BJ (cell line): ENCODE measurements around the gene DNAJC8. TPM values are rescaled to one million over a fixed set of nuclear protein-coding genes. Genes with fewer than 3 reads are reported as not detected.
A peak's percentile ranks its signal among the peaks of the same experiment; 100 is the strongest.

Experiments
- CTCF ChIA-PET: fragments of 350-600 bp; formaldehyde crosslinking; extraction: SDS; loops from one replicate; lab custom pipeline; 2021; ENCODE audit warnings: antibody characterized with exemption, inconsistent platforms; lab: Yijun Ruan, JAX
- POLR2A ChIA-PET: fragments of 300-600 bp; sonication (Branson Sonifier 250); formaldehyde crosslinking; extraction: SDS; loops from one replicate; lab custom pipeline; 2021; ENCODE audit warnings: antibody characterized with exemption; lab: Charles Lee
- DNase-seq: peaks from one replicate; pipeline ENCODE4 v3.0.0-alpha.2; 2011; ENCODE audit warnings: low read depth
- H3K27me3 ChIP-seq: 2 replicates; pipeline ENCODE4 v1.6.0; 2011; ENCODE audit warnings: low read length; ENCODE audit not compliant: control insufficient read depth, insufficient read depth
- H3K36me3 ChIP-seq: 2 replicates; pipeline ENCODE4 v1.5.1; 2011; ENCODE audit warnings: low read length; ENCODE audit not compliant: control insufficient read depth, insufficient read depth
- H3K4me3 ChIP-seq: 2 replicates; pipeline ENCODE4 v1.5.1; 2011; ENCODE audit warnings: low read depth, mild to moderate bottlenecking, control low read depth, low read length
- polyA plus RNA-seq: library from polyadenylated mRNA; depleted of rRNA; stranded (reverse); fragments of >200 nt; gene quantifications from 2 replicates; pipeline ENCODE4 v1.2.3, GENCODE V29; 2011
- TF ChIP-seq, protein P1 (sequence below): IDR thresholded peaks from 2 replicates; pipeline ENCODE4 v1.5.1; 2011; ENCODE audit warnings: low read depth, mild to moderate bottlenecking, control low read depth, inconsistent platforms, low read length, moderate library complexity; ENCODE audit not compliant: insufficient read depth

DNAJC8 gene
- polyA plus RNA-seq, 1 experiment = 49.1 TPM

DNA sequence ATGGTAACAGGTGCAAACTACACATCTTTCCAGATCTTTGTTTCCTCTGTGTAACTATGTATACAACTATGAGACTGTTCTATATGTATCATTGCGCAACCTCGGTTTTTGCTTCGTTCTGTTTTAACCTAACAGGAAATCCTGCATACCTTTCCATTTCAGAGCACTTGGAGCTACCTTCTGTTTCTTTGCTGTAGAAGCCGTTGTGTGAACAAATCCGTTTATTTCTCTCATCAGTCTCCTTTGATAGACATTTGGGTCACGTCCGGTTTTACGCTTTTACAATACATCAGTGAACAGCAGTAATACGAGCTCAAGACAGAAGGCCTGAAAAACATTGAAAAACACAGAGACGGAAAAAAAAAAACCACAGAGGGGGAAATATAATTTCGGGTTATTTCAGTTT lies 13.6 kb upstream of the DNAJC8 start:
- POLR2A ChIA-PET = no interaction called here
- Histone ChIP-seq H3K4me3 (peak overlapping the region; percentile 42), H3K36me3 (no peaks in the 10 kb centered on the region), H3K27me3 (no peaks in the 10 kb centered on the region)
- DNase-seq = no peak
- TF ChIP-seq, protein P1, sequence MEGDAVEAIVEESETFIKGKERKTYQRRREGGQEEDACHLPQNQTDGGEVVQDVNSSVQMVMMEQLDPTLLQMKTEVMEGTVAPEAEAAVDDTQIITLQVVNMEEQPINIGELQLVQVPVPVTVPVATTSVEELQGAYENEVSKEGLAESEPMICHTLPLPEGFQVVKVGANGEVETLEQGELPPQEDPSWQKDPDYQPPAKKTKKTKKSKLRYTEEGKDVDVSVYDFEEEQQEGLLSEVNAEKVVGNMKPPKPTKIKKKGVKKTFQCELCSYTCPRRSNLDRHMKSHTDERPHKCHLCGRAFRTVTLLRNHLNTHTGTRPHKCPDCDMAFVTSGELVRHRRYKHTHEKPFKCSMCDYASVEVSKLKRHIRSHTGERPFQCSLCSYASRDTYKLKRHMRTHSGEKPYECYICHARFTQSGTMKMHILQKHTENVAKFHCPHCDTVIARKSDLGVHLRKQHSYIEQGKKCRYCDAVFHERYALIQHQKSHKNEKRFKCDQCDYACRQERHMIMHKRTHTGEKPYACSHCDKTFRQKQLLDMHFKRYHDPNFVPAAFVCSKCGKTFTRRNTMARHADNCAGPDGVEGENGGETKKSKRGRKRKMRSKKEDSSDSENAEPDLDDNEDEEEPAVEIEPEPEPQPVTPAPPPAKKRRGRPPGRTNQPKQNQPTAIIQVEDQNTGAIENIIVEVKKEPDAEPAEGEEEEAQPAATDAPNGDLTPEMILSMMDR = no peak
- CTCF ChIA-PET = no interaction called here

DNA sequence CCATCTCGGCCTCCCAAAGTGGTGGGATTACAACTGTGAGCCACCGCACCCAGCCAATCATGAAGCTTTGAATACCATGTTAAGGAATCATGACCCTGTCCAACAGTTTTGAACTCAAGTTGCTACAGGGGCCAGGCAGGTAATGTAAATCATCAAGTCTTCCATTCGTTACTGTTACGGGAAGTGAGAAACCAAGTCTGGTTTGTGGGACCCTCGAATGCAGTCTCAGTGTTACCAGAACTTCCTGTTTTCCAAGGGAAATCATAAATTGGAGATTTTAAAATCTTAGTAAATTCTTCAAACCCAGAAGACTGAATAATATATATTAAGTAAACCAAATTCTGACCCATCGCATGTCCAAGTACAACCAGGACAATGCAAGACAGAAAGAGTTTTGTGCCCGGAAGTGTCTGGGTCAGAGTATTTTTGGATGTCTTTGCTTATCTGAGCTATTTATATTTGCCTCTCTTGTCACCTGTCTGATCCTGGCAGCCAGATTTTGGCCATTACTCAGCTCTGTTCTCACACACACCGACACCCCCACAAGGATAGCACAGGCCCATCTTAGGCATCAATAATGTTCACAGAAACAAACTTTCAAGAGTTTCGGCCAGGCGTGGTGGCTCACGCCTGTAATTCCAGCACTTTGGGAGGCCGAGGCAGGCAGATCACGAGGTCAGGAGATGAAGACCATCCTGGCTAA lies 11.9 kb upstream of the DNAJC8 start:
- TF ChIP-seq, protein P1 = no peak
- Histone ChIP-seq H3K27me3 (no peaks in the 10 kb centered on the region), H3K4me3 (no peak overlapping the region), H3K36me3 (no peaks in the 10 kb centered on the region)
- CTCF ChIA-PET = interaction anchor here (0.6 kb wide), 1 partner anchor 146 kb away, joined by 3 read pairs; no protein-coding TSS in a partner anchor
- DNase-seq = no peak
- POLR2A ChIA-PET = no interaction called here

DNA sequence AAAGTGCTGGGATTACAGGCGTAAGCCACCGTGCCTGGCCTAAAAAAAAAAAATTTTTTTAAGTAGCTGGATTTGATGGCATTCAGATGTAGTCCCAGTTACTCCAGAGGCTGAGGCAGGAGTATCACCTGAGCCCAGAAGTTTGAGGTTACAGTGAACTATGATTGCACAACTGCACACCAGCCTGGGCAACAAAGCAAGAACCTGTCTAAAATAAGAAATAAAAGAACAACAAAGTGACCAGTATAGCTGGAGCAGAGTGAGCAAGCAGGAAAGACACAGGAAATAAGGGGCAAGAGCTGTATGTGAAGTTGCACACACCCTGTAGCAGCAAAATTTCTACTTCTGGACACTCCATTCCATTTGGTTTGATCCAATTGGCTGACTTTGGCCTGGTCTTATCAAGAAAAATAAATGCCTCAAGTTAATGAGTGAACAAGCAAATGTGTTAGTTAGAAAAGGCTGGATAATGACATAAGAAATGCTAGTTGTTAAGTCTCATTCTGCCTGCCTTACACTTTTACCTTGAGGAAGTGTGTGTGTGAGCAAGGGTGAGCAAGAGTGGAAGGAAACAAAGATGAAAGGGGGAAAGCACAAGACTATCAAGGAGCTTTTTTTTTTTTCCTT lies 11.0 kb upstream of the DNAJC8 start:
- no peak for DNase-seq
- POLR2A ChIA-PET = no interaction called here
- Histone ChIP-seq H3K4me3 (no peak overlapping the region), H3K36me3 (no peaks in the 10 kb centered on the region), H3K27me3 (no peaks in the 10 kb centered on the region)
- TF ChIP-seq, protein P1 = no peak
- CTCF ChIA-PET = no interaction called here

- CTCF ChIA-PET = interaction anchor here (1.7 kb wide), 1 partner anchor 19 kb away, joined by 3 read pairs; no protein-coding TSS in a partner anchor
- Histone ChIP-seq H3K4me3 (no peak overlapping the region), H3K27me3 (no peaks in the 10 kb centered on the region), H3K36me3 (no peaks in the 10 kb centered on the region; the same call in 1 of the 2 replicates)
- POLR2A ChIA-PET = no interaction called here
- no peak for DNase-seq
- TF ChIP-seq, protein P1 = no peak
These were observed 8.9 kb upstream of the DNAJC8 start for GRCh38 chr1:28241638-28242241.

DNA sequence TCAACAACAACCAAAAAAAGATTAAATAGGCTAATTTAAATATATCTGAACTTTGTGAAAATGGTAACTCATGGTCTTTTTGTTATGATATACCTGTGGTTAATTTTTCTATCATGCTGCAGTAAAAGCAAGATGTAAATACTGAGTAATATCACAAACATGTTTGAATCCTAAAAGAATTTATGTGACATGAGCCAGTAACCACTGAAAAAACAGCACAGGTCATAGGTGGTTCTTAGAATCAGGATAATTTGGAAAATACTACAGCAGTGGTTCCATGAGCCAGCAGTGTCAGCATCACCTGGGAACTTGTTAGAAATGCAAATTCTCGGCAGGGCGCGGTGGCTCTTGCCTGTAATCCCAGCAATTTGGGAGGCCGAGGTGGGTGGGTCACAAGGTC lies 7.2 kb upstream of the DNAJC8 start:
- no peak for DNase-seq
- ChIA-PET POLR2A (no interaction called here), CTCF (no interaction called here)
- Histone ChIP-seq H3K36me3 (no peaks in the 10 kb centered on the region; the same call in 1 of the 2 replicates), H3K4me3 (no peak overlapping the region), H3K27me3 (no peaks in the 10 kb centered on the region)
- TF ChIP-seq, protein P1 = no peak
